Effector CD4-positive, alpha-beta T cell (primary cell): Measurements from ENCODE around the gene C5orf22.
"Not testable (repeated sequence)": the region's sequence is repeated elsewhere in the genome, so short reads cannot be mapped to it uniquely, and the experiment has no call there.

Experiments used
- DNase-seq: peaks from one replicate; pipeline ENCODE4 v3.0.0-alpha.2; 2020
- total RNA-seq: gene quantifications from one replicate; lab custom pipeline; 2026; lab: John Stamatoyannopoulos, UW

The C5orf22 gene
- total RNA-seq = 18.8 reads per million, percentile 45 among the genes with 10 or more reads in this experiment

DNA sequence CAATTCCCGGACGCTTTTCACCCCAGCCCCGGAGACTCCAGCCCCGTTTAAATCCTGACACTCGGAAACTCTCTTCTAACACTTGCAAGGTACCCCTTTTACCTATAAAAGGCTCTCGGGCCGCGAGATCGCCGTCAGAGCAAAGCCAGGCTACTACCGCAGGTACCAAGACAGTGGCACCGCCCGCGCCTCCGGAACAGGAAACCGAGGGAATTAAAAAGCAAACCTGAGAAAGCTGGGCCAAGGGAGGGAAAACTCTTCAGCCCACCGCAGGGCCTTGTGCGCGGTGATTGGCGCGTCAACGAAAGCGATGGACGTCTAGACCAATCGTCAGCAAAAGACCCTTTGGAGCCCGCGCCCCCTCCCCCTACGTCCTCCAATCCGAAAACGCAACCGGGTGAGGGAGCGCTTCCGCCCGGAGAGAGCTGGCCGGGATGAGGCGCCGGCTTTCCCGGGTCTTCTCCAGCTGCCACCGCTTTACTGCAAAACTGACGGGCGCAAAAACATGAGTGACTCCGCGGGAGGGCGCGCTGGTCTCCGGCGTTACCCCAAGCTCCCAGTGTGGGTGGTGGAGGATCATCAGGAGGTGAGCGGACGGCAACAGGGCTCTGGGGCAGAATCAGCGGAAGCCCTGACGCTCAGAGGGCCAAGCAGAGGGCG lies at the start of gene C5orf22, which contains the start of gene DROSHA:
Gene C5orf22, plus strand, starts transcription at position 414 of the 660 bp plus-strand sequence. Its CDS starts 92 bp downstream, at position 506.
Gene DROSHA, minus strand, starts transcription at position 206 of the 660 bp plus-strand sequence. CDS start 3,034 bp downstream, outside the sequence.
- peak; percentile 89 for DNase-seq

DNA sequence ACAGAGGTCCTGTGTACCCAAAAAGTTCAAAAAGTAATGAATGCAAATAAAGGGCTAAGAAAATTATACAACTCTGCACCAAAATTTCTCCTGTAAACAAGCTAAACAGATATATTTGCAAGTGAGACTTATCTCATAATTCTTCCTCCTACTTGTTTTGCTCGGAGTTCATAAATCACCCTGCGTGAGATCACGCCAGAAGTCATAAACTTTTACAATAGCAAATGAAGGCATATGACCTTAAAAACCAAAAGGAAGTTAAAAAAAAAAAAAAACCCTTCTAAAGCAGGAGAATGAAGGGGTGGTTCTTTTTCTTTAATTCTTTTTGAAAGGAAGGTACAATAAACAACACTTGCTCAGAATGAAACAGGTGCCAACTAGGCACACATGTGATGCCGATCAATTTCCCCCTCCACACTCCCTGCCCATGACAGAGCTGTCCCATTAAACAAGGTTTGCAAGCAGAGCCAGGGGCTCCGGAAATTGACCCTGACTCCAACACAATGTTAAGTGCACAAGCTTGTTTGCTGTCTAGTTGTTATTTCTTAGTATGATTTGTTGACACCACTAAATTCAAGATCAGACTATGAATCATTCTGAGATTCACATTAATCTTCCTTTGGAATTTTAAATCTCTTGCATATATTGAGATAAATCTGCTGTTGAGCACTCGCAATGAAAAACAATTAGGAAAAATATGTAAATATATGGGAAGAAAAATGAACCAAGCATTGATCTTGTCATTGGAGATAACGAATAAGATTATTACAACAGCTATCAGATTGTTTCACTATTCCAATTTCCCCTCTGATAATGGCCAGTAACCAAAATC lies 46.5 kb upstream of the C5orf22 start:
- DNase-seq = no peak

DNA sequence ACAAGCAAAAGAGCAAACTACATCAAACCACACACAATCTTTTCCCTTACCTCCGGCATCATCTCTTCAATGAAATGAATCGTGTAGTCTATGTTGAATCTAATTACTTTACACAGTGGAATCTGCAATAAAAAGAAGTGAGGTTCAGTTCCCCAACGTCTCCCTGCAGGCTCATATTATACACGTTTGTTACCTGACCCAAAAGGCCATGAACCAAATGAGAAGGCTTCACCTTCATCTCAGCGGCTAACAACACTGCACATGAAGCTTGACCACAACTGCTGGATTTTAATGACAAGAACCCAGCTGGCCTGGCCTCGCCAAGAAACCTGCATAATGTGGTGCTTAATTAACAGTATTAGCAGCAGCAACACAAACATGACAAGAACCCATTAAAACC lies 45.7 kb upstream of the C5orf22 start:
- no peak for DNase-seq

DNA sequence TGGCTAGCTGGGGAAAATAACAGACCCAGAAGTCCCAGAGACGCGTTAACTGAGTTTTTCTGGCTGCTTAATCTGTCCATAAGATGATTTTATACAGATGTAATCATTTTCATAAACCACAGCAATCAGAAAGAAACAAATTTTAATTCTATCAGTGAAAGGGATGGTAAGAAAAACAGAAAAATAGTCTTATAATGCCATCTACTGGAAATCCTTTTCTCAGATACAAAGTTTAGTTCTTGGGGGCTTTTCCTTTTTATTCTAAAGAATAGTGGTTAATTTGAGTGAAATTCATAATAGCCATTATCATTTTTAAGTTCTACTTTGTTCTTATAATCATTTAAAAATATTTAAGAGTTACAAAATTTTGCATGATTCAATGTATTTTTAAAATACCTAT lies 44.6 kb upstream of the C5orf22 start:
- no peak for DNase-seq

DNA sequence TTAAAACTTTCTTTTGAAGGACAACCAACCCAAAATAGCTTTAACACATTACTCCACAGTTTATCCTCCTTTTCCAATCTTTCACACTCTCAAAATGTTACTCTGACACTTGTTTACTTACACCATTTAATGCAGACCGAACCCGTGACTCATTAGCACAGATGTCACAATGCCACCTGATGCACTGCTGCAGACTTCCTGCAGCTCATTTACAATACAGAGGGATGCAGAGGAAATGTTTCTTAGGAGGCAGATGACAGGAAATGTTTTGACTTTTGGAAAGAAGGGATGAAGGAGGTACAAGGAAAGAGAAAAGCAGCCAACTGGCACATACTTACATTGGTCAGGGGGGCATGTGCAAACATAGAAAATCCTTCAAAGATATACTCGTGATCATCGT lies 39.2 kb upstream of the C5orf22 start:
- no peak for DNase-seq

DNA sequence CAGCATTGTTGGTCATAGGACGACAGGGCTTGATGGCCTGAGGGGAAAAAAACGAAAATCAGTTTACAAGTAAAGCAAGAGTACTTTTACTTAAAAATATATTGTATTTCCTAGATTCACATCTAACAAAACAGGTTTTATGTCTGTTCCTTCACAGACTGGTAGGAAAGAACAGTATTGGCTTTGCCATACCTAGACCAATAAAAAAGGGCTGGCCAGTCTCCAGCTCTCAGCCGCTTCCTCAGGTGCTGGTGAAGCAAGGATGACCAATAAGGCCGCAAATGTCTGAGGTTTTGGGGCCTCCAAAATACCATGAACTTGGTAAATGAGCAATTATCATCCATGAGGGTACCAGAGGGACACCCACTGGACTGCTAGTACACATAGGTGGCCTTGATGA lies 36.8 kb upstream of the C5orf22 start:
- no peak for DNase-seq

DNA sequence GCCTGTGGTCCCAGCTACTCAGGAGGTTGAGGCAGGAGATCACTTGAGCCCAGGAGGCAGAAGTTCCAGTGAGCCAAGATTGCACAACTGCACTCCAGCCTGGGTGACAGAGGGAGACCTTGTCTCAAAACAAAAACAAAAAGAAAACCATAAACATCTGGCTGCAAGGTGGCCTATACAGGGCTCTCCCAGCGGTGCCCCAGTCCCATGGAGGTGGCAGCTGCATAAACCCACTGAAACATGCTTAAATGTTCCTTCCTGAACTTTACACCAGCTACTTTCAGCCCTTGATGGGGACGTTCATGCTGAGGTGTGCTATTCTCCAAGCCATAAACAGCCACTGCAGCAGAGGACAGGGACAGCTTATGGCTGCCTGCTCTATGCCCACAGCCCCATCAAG lies 35.8 kb upstream of the C5orf22 start:
- no peak for DNase-seq

DNA sequence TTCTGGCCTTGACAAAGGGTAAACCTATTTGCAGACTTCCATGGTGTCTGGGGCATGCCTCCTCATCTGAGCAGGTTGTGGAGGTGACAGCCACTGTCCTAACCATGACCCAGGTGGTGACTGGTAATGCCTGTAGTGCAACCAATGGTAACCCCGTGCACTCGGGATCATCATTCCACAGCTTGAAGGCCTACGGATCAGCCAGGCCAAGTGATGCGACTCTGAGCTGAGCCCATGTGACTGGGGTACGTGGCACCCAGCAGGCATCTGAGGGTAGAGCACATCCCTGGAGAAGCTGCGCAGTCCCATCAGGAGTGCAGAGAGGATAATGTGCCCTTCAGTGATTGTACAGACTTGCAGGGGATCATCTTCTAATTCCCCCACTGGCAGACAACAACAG lies 35.2 kb upstream of the C5orf22 start:
- no peak for DNase-seq

DNA sequence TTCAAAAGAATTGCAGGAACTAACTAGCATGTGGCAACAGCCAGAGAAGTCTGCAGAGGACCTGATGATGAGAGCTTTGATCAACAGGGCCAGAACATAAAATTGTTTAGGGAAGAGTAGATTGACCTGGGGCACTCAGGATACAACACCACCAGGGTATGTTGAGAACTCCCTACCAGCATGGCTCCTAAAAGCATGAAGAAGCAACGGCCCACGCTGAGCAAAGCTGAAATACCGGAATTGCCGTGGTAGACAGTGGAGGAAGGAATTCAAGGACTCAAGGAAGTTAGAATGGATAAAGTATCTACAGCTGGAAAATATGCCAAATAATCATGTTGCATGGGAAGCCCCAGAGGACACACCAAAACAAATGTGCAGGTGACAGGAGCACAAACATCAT lies 31.8 kb upstream of the C5orf22 start:
- DNase-seq = no peak

DNA sequence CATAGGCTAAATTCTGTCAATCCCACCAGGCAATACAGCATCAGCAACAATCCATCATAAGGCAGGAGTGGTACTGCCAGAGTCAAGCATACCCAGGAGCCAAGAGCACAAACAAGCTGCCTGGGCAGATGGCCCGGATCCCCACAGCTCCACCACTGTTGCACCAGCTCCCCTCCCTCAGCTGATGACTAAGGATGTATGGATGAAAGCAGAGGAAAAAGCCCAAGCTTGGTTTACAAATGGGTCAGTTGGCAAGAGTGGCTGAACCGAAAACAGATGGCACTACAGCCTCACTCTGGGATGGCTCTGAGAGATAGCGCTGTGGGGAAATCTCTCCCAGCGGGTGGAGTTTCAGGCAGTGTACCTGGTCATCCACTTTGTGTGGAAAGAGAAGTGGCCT lies 29.6 kb upstream of the C5orf22 start:
- no peak for DNase-seq

DNA sequence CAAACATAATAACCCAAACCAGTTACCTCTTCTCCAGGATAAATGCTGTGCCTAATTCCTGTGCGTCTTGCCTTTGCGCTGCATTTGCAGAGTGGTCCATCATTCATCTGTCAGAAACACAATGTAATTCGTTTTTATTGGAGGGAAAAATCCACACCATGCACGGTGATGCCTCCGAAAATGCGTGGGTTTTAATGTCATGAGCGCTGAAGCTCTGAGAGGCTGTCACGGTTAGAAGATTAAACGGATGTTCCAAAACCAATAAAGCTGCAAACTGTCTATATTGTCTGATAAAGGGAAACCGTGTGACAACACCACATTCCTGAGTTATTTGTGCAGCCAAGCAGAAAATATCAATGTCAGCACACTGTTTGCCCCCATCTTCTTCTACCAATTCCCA lies 27.6 kb upstream of the C5orf22 start:
- DNase-seq = no peak

DNA sequence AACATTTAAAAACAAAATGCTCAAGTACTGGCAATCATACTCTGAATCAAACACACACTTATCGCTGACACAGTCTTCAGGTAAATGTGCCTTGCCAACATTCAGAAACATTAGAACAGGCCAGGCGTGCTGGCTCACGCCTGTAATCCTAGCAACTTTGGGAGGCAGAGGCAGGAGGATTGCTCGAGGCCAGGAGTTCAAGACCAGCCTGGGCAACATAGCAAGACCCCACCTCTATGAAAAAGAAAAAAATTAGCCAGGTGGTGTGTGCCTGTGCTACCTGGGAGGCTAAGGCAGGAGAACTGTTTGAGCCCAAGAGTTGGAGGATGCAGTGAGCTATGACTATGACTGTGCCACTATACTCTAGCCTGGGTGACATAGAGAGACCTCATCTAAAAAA lies 20.8 kb upstream of the C5orf22 start:
- DNase-seq = no peak

DNA sequence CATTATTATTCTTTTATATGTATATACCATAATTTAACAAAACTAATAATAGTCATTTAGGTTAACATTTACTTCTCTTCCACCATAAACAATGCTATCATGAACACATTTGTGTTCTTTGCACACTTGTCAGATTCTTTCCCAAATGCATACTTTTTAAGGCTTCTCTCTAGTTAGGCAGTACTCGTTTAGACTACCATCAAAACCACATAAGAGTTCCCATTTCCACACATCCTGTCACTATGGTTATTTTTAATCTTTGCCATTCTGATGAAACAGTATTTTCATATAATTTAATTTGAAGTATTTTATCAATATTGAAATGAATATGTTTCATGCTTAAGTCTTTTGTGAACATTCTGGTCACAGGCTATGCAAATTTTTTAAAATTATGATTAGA lies 15.3 kb upstream of the C5orf22 start:
- no peak for DNase-seq

DNA sequence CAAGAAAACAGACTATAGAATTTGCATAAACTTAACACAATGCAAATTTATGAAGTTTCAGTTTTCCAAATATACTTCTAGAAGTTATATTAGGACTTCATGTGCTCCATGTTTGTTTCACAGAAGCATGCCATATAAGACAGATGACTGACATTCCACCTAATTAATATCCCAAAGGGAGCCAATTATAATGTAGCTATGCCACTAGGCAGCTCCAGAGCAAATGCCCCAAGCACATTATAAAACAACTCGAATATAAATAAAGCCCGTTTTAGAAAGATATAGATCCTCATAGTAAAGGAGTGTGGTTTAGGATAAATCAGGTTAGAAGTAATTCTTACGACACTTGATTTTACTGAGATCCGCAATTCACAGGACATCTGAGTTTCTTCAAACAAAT lies 9.1 kb upstream of the C5orf22 start:
- no peak for DNase-seq

DNA sequence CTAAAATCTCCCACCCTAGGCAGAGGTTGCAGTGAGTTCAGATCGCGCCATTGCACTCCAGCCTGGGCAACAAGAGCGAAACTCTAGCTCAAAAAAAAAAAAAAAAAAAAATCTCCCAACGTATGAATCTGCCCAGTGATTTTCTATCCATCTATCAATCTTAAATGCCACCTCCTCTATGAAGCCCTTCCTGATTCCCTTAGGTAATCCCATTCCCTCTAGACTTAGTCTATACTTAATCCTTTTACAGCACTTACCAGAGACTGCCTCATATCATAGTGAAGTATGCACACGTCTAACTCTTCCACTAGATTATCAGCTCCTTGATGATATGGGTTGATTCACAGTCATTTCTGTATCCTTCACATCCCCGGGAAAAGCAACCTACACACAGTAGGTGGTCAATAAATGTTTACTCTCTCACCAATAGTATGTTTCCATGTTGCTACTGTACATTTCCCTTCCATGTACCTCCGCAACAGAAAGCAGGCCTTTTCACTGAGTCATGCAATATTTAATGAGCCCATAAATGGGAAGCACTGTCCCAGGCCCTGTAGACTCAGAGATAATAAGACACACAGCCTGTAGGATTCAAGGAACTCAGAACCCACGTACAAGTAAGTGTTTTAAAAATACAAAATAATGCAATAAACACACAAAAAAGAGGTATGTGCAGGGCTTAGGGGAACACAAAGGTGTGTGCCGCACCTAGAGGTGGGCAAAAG lies 1.4 kb upstream of the C5orf22 start:
- DNase-seq = no peak

DNA sequence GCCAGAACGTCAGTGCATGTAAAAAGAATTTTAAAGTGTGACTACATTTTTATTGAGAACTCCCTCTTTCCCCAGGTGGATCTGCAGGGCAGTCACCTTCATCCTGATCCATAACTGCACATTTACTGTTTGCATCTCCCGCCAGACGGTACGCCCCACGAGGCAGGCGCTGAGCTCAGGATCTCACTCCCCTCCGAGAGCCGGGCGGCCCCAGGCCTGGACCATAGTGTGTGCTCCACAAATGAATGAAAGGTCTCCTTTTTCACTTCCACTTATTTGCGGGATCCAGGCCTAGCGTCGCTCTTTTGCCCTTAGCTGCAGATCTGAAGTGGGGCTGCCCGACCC lies 586 bp upstream of the C5orf22 start:
- DNase-seq = peak; percentile 12

DNA sequence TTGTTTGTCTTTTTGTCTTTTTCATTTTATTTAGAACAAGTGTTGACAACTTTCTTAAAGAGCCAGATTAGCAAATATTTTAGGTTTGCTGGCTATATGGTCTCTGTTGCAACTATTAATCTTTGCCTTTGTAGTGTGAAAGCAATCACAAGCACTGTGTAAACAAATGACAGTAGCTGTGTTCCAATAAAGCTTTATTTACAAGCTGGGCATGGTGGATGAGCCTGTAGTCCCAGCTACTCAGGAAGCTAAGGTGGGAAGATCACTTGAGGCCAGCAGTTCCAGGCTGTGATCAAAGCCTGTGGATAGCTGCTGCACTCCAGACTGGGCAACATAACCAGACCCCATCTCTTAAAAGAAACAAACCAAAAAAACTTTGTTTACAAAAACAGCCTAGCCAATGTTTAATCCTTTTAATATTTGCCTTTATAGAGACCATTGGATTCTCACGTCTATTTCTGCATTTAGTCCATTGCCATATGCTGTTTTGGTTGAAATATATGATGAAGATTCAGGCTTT lies 2.5 kb downstream of the C5orf22 start:
- DNase-seq = no peak

DNA sequence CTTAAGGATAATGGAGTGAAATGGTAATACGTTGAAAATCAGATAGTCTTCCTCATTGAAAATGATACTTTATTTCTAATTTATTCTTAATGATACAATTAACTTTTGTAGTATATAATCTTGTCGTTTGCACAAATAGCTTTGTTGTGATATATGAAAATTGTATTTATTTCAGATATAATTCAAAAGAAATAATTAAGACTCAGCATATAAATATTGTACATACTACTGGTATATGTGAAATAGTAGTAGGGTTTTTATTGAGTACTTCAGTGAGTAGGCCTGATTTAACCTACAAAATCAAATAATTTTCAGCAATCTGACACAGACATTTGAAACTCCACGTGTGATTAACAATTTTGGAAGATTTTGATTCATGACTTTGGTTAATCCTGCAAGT lies 4.8 kb downstream of the C5orf22 start:
- DNase-seq = no peak

DNA sequence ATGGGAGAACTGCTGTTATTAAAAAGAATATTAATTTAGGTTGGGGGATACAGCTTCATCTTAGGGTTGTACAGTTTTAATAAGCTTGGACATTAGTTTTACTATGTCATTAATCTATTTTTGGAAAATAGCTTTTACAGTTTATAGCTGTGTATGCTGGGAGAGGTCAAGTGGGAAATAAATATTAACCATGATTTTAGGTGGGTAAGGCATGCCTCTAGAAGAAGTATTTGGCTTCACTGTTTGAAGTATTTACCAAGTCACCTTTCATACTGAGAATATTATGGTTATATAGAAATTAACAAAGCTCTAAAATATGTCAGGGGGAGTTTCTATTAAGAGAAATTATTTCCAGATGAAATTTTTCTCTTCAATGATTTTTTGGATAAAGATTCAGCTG lies 5.2 kb downstream of the C5orf22 start:
- no peak for DNase-seq

DNA sequence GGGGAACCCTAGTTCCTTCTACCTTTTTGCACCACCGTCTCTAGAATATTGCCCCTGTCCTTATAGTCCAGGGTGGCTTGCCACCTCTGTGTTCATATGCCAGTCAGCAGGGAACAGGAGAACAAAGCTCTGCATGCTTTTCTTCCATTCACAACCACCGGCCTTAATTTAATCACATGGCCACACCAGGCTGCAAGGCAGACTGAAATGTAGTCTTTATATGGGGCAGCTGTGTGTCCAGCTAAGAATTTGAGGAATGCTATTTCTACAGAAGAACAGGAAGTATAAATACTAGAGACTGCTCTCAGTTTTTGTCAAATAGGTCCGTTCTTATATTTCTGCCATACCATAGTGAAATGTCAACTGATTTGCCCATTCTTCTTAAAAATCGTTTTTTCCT lies 5.8 kb downstream of the C5orf22 start:
- no peak for DNase-seq

DNA sequence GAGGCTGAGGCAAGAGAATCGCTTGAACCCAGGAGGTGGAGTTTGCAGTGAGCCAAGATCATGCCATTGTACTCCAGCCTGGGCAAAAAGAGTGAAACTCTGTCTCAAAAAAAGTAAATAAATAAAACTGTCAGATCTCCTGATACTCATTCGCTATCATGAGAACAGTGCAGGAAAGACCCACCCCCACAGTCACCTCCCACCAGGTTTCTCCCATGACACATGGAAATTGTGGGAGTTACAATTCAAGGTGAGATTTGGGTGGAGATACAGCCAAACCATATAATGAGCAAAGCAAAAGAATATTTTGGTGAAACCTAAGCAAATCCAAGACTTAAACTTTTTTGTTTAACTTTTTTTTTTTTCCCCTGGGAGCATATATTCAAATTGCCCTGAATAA lies 17.0 kb downstream of the C5orf22 start:
- not testable (repeated sequence) for DNase-seq

DNA sequence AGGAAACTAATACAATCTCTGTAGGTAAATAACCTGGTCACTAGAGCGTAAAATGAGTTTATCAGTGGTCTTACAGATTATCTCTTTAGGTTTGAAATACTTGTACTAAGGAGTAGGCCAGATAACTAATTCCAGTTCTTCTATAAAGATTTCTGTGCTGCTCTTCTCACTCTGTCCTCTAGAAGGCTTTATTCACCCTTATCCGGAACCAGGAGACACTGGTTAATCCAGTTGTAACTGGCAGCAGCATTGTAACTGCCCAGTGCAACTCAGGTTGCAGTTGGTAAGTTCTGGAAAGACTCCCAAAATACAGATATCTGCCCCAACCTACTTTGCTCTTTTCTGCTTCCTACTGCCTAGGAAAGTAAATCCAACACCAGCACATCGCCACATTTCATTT lies 19.8 kb downstream of the C5orf22 start:
- no peak for DNase-seq

DNA sequence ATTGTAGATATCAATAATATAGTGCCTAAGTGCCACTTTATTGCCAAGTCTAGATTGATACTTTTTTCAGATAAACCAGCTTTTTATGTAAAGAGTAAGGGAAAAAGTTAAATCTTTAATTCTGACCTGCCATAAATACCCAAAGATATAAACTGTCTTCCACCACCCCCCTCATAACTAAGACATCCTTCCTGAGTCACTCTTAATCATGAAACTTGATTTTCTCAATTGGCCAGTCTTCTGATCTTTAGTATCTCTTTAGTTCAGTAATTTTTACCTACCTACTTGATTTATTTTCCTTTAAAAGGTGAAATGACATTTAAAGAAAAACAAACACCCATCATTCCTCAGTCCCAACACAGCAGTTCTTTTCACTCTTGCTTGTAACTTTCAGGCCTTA lies 21.8 kb downstream of the C5orf22 start:
- DNase-seq = no peak
